Peyer's patch (tissue), 4 donors: Measurements from ENCODE around the gene CMC4. TPM values are rescaled to one million over a fixed set of nuclear protein-coding genes. Genes with fewer than 3 reads are reported as not detected.
A peak's percentile ranks its signal among the peaks of the same experiment; 100 is the strongest.

Experiments
- DNase-seq, 3 donors: peaks; one replicate each; pipeline ENCODE4 v3.0.0-alpha.2; 2017 to 2019
- H3K27ac ChIP-seq, 4 donors: fragments of 200-600 bp; sonication (generic); one replicate each; pipeline ENCODE4 v1.5.1; 2016 to 2019
- H3K27me3 ChIP-seq, 2 donors: fragments of 200-600 bp; sonication (generic); one replicate each; pipeline ENCODE4 v1.5.1; 2019
- H3K36me3 ChIP-seq, 3 donors: fragments of 200-600 bp; sonication (generic); one replicate each; pipeline ENCODE4 v1.5.1; 2016 to 2019
- H3K4me1 ChIP-seq, 4 donors: fragments of 200-600 bp; sonication (generic); one replicate each; pipeline ENCODE4 v1.5.1; 2016 to 2019
- H3K4me3 ChIP-seq, 4 donors: fragments of 200-600 bp; sonication (generic); 1 replicate in 3 of 4; 2 replicates in 1 of 4; pipeline ENCODE4 v1.5.1; 2016 to 2019; ENCODE audit warnings: mild to moderate bottlenecking in 1 of 4
- H3K9me3 ChIP-seq, 4 donors: fragments of 200-600 bp; sonication (generic); one replicate each; pipeline ENCODE4 v1.5.1; 2016 to 2019; ENCODE audit warnings: mild to moderate bottlenecking in 1 of 4
- POLR2A ChIP-seq, 2 donors: fragments of 450-650 bp; IDR thresholded peaks; one replicate each; pipeline ENCODE4 v1.5.1; 2017; ENCODE audit warnings: antibody characterized with exemption in 2 of 2, mild to moderate bottlenecking in 2 of 2, moderate library complexity in 2 of 2
- total RNA-seq, 4 donors: library from RNA; depleted of rRNA; stranded (reverse); fragments of >200 nt; gene quantifications; one replicate each; pipeline ENCODE4 v1.1.0, GENCODE V29; 2016
- TF ChIP-seq, protein P1 (sequence below), 6 experiments: fragments of 450-650 bp in 4 of 6; fragments of 200-600 bp in 2 of 6; sonication (generic) in 1 of 6; IDR thresholded peaks; one replicate each; pipeline ENCODE4 v1.5.1; 2017 to 2019; ENCODE audit warnings: antibody characterized with exemption in 6 of 6, mild to moderate bottlenecking in 3 of 6, moderate library complexity in 1 of 6

The CMC4 gene
- total RNA-seq, 4 donors from 2014 or later = 3.8 to 20.6 (median 11.8) TPM

- no peaks in the 10 kb centered on the region for H3K27me3 ChIP-seq
- no peak for DNase-seq
- H3K9me3 ChIP-seq = no peaks in the 10 kb centered on the region
- no peaks in the 10 kb centered on the region for H3K36me3 ChIP-seq
- TF ChIP-seq, protein P1, sequence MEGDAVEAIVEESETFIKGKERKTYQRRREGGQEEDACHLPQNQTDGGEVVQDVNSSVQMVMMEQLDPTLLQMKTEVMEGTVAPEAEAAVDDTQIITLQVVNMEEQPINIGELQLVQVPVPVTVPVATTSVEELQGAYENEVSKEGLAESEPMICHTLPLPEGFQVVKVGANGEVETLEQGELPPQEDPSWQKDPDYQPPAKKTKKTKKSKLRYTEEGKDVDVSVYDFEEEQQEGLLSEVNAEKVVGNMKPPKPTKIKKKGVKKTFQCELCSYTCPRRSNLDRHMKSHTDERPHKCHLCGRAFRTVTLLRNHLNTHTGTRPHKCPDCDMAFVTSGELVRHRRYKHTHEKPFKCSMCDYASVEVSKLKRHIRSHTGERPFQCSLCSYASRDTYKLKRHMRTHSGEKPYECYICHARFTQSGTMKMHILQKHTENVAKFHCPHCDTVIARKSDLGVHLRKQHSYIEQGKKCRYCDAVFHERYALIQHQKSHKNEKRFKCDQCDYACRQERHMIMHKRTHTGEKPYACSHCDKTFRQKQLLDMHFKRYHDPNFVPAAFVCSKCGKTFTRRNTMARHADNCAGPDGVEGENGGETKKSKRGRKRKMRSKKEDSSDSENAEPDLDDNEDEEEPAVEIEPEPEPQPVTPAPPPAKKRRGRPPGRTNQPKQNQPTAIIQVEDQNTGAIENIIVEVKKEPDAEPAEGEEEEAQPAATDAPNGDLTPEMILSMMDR (IDR thresholded peaks at IDR 0.05) = no peak
- peaks cover 0 to 5% (median 0%) of the 10 kb centered on the region in 4 donors for H3K4me1 ChIP-seq
- no peak overlapping the region for H3K27ac ChIP-seq
- no peak overlapping the region for H3K4me3 ChIP-seq
Observed at GRCh38 chrX:155052738-155053498, 18.0 kb downstream of the CMC4 start.

DNA sequence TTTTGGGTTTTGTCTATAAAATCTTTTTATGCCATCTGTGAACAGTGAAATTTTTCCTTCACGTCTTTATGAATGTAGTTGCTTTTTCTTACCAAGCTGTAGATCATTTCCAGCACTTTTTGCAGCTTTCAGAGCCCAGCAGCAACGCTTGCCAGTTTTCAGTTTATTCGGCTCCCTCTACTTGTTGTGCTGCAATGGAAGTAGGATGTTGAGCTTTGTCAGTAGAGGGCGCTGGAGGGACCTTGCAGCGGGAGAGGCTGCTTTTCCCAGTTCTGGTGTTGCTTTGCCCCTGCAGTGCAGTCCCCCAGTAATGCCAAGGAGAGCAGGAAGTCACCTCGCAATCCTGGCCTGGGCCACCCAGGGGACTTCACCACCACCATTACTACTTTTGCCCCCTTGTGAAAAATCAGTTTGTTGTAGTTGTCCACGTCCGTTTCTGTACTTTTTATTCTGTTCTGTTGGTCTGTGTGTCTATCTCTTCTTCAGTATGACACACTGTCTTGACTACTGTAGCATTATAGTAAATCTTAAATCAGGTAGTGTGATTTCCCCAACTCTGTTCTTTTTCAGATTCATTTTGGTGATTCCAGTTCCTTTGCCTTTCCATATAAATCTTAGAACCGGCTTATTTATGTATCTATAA lies 21.8 kb downstream of the CMC4 start:
- H3K4me1 ChIP-seq = no peaks in the 10 kb centered on the region
- TF ChIP-seq, protein P1 (IDR thresholded peaks at IDR 0.05) = peak in 4 of 6 experiments; percentile 37 to 53 (median 42)
- TF ChIP-seq POLR2A (IDR thresholded peaks at IDR 0.05) = no peak
- no peak overlapping the region for H3K27ac ChIP-seq
- H3K36me3 ChIP-seq = no peaks in the 10 kb centered on the region
- DNase-seq = peak in 2 of 3 donors; percentile 46 to 63
- H3K27me3 ChIP-seq = no peaks in the 10 kb centered on the region
- H3K9me3 ChIP-seq = no peaks in the 10 kb centered on the region
- H3K4me3 ChIP-seq = no peak overlapping the region

DNA sequence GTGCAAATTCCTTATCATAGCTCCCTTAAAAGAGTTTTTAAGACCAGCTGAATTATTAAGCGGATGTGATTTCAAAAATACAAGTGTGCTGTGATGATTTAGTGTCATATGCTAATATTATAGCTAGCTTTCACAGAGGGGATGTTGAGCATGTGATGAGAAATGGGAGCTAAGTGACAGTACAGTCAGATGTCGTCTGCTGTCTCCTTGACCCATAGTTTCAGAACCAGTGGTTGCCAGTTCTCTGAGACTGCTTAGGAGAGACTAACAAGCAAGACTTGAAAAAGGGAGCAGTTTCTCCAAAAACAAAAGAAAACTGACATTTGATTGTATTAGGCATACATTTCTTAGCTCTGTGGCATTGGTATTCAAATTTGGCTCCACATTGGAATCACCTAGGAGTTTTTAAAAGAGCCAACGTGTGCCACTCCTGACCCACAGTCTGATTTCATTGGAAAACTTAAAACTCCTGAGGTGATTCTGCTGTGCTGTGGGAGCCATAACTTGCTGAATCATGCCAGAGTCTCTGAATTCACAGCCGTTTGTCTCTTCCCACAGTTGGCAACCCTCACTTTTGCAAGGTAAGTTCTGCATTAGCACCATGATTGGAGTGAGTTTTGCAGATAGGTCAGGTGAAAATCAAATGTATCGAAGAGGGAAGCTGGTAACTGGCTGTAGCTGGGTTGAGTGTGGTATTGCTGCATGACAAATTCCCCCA lies 24.0 kb downstream of the CMC4 start:
- Histone ChIP-seq H3K36me3 (no peaks in the 10 kb centered on the region), H3K4me3 (no peak overlapping the region), H3K27me3 (no peaks in the 10 kb centered on the region), H3K27ac (no peak overlapping the region), H3K4me1 (no peaks in the 10 kb centered on the region), H3K9me3 (no peaks in the 10 kb centered on the region)
- TF ChIP-seq POLR2A (IDR thresholded peaks at IDR 0.05) = no peak
- TF ChIP-seq, protein P1 (IDR thresholded peaks at IDR 0.05) = no peak
- DNase-seq = no peak

- no peak overlapping the region for H3K27ac ChIP-seq
- no peaks in the 10 kb centered on the region for H3K27me3 ChIP-seq
- TF ChIP-seq POLR2A (IDR thresholded peaks at IDR 0.05) = no peak
- TF ChIP-seq, protein P1 (IDR thresholded peaks at IDR 0.05) = no peak
- no peak for DNase-seq
- no peaks in the 10 kb centered on the region for H3K36me3 ChIP-seq
- no peaks in the 10 kb centered on the region for H3K9me3 ChIP-seq
- no peaks in the 10 kb centered on the region for H3K4me1 ChIP-seq
- no peak overlapping the region for H3K4me3 ChIP-seq
Observed at GRCh38 chrX:155046129-155046810, 24.7 kb downstream of the CMC4 start.

GRCh38 chrX:155035688-155036087 lies 35.2 kb downstream of the CMC4 start:
- H3K9me3 ChIP-seq = no peaks in the 10 kb centered on the region
- TF ChIP-seq, protein P1 (IDR thresholded peaks at IDR 0.05) = no peak
- TF ChIP-seq POLR2A (IDR thresholded peaks at IDR 0.05) = no peak
- no peaks in the 10 kb centered on the region for H3K4me1 ChIP-seq
- no peaks in the 10 kb centered on the region for H3K27me3 ChIP-seq
- H3K4me3 ChIP-seq = no peak overlapping the region
- DNase-seq = no peak
- H3K36me3 ChIP-seq = peaks cover 0 to 10% (median 0%) of the 10 kb centered on the region in 3 donors
- no peak overlapping the region for H3K27ac ChIP-seq
